GM18861 (cell line): ENCODE results near the gene CMIP.
"Not testable (repeated sequence)": the region's sequence is repeated elsewhere in the genome, so short reads cannot be mapped to it uniquely, and the experiment has no call there.

Experiments used
- ATAC-seq: cut with Tn5 transposase; IDR thresholded peaks from one replicate; pipeline ENCODE4 v1.9.1; 2021; ENCODE audit not compliant: unreplicated experiment

The CMIP gene

DNA sequence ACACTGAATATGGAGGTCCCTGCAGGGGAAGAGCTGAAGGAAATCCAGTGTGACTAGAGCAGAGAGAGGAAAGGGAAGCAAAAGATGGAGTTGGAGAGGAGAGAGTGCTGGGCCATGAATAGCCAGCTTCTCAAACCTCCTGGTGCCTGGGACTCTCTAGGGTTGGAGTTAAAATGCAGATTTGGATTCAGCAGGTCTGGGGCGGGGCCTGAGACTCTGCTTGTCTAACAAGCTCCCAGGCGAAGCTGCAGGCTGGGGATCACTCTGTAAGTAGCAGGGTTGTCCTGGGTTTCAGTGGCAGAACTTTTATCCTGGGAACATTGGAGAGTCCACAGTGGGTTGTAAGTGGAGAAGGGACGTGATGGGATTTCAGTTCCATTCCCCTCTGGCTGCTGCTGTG, 231.1 kb downstream of the CMIP start:
- ATAC-seq, result no peak

DNA sequence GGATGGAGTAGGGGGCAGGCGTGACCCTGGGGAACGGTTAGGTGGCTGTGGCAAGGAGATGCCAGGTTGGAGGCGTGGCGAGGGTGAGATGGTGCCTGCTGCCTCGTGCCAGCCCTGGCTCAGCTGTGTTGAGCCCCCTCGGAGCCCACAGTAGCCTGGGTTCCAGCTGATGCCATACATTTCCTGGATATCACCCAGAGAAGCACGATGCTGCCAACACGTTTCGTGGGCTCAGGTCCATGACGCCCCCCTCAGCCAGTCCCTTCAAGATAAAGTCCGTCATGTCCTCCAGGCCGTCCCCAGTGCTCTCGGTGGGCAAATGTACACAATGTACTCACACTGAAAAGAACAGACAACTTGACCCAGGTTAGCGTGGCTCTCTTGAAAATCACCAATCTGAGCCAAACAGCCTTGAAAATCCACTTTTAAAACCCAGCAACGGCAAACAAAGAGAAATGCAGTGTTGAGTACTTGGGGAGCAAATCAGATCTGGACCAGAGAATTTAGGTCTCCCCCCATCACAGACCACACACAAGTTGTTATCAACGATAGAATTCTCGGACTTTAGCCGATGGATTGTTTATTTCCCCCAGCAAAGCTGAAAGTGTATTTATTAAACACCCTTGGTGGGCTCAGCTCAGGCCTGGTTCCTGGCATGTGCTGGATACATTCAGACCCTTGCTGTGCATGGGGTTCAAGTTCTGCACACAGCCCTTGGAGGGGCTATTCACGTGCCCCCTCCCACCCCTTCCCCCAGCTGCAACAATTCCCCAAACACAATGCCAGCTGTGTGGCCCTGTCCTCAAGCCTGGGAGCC, 231.7 kb downstream of the CMIP start:
- no peak for ATAC-seq

DNA sequence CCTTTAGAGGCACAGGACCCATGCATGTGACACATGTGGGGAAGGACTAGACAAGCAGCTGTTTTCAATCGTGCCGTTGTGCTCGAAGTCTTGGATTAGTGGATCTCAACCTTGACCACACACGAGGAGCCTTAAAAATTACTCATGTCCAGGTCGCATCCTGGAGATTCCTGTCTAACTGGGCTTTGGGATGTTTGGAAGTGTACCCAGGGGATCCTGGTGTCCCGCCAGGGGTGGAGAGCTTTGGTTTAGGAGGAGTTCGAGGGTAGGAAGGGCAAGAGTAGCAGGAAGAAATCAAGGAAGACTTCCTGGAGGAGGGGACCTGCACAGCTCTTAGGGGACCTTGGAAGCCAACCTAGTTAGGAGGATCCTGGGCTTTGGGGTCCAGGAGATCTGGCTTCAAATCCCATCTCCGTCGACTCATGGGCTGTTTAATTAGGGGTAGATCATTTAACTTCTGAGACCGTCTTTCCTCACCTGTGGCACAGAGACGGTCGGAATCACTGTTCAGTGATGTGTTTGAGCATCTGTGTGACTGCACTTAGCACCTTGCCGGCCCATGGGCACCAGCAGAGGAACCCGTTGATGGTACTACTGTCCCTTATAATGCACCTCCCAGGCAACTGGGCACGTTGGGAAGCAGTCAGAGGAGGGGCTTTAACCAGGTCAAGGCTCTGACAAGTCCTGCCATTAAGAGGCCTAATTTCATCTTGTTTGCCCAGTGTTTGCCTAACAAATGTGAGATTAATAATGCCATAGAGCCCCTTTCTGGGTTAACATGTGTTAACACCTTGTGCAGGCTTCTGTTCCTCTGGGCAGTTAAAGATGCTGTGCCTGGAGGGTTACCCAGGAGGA, 232.5 kb downstream of the CMIP start:
- ATAC-seq, result no peak

DNA sequence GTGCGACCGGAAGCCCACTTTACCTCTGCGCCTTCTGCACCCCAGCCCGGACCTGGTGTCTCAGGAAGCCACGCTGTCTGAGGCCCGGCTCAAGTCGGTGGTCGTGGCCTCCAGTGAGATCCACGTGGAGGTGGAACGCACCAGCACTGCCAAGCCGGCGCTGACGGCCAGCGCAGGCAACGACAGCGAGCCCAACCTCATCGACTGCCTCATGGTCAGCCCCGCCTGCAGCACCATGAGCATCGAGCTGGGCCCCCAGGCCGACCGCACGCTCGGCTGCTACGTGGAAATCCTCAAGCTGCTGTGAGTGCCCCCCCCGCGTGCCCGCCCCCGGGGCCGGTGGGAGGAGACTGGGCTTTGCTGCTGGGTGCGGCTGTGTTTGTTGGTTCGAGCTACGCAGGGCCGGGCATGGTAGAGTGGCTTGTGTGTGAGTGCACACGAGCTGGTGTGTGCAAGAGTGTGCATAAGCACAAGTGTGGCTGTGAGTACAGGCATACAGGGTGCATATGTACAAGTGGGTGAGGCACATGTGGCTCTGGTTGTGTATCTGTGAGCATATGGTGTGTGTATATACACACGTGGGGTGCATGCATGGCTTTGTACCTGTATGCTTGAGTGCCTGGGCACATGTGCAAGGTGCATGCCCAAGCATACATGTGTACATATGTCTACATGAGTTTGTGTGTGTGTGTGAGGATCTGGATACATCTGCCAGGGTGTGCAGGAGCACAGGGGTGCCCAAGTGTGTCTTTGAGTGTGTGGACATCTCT, 233.9 kb downstream of the CMIP start:
- no peak for ATAC-seq

DNA sequence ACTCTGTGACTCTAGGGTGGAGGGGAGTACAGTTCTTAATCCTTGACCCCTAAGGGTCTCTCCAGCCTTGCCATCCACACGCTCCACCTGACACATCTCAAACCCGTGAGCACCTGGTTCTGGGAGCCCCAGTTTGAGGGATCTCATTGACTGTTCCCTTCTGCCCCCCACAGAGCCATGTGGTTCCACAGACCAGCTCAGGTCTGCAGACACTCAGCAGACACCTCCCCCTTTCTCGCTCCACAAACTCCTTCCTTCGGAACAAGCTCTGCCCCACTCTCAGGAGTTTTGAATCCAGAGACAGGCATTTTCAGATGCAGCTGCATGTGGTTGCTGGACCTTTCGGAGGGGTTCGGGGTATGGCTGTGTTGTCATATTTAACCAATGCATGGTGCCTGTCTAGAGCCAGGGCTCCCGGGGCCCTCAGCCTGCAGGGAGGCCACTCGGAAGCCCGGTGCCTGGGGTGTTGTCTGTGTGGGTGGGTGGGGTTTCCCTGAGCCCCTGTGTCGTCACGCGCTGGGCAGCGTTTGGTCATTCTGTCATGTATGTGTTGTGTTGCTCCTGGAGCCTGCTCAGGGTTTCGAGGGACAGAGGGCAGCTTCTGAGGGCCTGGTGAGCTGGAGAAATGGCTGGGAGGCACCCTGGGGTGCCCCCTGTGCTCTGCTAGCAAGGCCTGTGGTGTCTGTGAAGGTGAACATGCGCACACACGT, 235.3 kb downstream of the CMIP start:
- no peak for ATAC-seq

DNA sequence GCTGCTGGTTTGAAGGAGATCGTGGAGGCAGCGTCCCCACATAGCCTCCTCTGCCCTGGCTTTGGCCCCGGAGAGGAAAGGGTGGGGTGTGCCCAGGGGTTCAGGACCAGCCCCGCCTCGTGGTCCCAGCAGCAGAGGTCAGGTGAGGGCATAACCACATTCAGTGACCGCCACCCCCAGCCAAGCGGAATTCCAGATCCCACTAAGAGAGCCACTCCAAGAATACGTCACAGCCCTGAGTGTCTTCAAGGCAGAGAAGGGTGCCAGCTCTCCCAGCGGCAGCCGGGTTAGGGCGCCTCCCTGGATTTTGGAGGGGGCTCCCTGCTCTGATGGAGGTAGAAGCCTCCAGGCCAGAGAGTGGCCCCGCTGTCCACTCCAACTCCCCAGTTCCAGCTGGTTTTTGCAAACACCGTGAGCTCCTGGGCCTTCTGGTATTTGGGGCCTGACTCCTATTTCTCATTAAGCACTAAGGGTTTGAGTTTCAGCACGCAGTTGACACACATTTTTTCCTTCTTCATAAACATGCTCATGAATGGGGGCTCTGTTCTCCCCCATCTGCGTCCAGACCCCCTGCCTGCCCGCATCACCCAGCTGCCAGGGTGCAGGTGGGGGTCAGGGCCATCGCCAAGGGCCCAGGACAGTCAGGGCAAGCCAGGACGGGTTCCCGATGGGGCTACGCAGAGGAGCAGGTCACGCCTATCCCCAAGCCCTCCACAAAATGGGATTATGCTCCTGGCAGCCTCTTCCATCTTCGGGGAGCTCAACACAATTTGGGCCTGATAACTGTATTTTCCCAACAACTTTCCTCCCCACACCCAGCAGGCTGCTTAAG, 236.1 kb downstream of the CMIP start:
- ATAC-seq, result no peak

DNA sequence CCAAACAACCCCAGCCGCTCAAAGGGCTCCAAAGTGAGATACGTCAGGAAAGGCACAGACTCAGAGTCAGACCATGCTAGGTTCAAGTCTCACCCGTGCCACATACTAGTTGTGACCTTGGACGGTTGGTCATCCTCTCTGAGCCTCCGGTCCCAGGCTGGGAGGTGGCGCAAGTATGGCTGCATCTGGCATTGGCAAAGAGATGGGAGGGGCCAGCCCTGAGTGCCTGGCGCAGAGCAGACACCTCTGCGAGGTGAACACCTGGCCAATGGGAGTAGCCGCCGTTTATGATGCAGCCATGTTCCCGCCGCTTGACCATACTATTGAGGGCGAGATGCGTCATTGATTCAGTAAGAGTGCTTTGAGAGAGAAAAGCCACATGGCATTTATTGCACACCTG, 236.7 kb downstream of the CMIP start:
- ATAC-seq, result no peak

DNA sequence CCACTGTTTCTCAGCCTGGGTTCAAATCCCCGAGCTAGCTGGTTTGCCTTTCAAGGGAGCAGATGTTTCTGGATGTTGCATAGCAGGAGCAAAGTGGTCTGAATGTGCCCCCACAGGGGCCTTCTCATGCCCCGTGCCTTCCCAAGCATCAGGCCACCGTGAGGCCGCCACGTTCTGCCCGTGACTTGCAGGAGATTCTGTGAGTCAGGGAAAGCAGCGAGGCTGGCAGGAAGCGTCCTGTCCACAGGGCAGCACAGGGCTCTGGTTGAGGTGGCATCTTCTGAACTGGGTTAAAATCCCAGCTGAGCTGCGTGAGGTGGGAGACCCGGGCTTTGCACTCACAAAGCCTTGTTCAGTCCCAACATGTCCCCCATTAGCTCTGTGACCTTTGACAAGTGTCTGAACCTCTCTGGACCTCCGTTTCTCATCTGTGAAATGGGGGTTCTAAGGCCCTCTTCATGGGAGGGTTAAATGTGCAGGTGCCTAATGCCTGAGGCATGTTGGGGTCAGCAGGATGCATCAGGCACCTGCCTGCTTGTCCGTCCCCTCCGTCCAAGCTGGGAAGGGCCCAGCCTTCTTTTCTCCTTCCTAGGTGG, 239.7 kb downstream of the CMIP start:
- no peak for ATAC-seq

DNA sequence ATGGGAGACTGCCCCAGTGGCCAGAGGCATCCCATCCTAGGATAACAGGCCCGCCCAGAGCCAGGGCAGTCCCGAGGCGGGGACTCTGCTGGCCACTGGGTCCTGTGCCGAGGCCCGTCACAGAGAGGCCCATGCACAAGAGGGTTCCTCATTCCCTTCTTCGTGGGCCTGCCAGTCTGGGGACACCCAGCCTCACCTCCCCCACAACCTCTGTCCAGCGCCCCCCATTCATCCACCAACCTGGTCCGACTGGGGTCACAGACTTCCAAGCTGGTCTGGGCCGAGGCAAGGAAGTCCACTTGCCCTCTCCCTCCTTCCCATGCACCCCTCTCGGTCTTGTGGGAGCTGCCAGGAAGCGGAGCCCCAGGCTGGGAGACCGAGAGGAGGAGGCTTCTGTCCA, 240.3 kb downstream of the CMIP start:
- ATAC-seq, result no peak

DNA sequence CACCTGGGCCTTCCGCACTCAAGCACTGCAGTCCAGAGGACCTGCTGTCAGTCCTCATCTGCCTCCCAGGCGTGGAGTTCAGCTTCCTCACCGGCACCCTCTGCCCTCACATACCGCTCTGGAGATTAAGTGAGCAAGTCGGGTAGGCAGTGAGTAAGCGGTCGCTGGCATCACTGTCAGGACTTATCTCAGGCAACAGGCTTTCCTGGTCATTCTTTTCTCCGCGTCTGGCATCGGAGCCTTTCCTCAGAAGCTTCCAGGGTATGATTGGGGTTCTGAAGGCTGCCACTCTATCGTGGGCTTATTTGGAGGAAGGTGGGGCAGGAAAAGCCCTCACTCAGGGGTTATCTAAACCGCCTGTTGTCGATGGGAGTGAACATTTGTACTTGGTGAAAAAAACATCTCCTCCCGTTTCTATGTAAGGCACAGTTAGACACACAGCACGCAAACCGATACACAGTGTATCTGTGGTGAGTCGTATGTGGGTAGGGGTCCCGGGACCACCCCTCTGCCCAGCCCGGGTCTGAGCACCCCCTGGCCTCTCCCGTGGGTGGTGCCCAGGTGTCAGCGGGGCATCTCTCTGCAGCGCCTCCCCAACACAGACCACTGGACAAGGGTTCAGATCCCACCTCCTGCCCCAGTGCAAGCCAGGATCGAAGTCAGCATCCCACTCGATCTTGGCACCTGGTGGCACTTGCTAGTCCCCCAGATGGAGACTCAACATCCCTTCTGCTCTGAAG, 242.0 kb downstream of the CMIP start:
- ATAC-seq, result no peak

DNA sequence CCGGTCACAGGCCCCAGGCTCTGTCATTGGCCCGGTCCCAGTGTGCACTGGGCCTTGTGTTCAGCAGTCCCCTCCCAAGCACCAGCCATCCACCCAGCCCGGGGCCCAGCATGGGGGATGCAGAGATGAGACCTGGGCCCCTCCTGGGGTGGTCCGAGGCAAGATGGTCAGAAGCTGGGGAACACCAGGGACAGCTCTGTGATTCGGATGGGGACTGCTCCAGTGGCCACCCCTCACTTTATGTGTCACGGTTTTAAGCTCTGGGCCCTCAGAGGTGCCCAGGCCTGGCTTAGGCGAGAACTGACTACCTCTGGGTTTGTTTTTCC, 242.5 kb downstream of the CMIP start:
- no peak for ATAC-seq

DNA sequence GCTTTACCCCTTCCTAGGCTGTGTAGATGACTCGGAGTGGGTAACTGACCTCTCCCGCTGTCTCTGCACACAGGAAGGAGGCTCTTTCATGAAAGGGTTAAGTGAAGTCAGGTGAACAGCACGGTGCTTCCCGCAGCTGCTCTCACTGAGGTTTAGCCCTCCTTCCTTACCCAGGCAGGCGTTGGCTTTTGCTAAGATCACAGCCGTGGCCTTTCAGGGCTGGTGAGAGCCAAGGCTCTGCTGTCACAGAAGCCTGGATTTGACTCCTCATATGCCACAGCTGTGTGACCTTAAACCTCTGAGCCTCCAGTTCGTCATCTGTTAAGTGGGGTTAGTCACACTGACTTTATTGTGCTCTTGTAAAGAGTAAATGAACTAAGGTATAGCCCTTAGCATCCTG, 243.6 kb downstream of the CMIP start:
- ATAC-seq, result no peak

DNA sequence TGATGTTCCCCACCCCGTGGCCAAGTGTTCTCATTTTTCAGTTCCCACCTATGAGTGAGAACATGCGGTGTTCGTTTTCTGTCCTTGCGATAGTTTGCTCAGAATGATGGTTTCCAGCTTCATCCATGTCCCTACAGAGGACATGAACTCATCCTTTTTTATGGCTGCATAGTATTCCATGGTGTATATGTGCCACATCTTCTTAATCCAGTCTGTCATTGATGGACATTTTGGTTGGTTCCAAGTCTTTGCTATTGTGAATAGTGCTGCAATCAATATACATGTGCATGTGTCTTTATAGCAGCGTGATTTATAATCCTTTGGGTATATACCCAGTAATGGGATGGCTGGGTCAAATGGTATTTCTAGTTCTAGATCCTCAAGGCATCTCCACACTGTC, 244.2 kb downstream of the CMIP start:
- ATAC-seq, result not testable (repeated sequence)

DNA sequence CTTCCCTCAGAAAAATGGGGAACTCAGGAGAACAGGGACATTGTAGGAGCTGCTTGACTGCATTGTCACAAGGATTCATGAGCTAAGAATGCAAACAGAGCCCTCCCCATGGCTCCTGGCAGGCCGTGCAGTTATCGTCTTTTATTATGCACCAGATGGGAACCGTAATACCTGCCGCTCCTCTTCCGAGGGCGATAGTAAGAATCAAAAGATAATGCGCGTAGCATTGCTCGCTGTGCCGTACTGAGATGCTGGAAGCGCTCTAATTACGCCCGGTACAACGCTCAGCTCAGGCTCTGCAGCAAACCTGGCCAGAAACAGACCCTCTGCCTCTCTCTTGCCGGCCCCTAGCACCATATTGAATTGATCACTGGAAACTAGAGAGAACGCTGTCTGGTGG, 247.4 kb downstream of the CMIP start:
- no peak for ATAC-seq

DNA sequence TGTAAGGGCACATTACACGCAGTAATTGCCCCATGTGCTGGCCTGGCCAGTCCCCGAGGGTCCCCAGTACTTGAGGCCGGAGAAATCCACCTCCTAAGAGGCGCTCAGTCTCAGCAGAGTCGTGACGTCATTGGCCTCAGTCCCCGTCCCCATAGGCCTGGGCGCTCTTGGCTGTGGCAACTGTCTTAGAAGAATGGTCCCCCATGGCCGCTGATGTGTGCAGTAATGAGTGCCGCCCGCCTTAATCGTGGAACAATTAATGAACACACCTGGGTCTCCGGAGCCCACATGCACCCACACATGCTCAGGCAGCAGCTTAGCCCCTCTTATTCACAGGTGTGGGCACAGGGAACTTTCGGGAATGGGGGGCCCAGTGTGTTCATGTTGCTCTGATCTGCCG, 248.0 kb downstream of the CMIP start:
- no peak for ATAC-seq

DNA sequence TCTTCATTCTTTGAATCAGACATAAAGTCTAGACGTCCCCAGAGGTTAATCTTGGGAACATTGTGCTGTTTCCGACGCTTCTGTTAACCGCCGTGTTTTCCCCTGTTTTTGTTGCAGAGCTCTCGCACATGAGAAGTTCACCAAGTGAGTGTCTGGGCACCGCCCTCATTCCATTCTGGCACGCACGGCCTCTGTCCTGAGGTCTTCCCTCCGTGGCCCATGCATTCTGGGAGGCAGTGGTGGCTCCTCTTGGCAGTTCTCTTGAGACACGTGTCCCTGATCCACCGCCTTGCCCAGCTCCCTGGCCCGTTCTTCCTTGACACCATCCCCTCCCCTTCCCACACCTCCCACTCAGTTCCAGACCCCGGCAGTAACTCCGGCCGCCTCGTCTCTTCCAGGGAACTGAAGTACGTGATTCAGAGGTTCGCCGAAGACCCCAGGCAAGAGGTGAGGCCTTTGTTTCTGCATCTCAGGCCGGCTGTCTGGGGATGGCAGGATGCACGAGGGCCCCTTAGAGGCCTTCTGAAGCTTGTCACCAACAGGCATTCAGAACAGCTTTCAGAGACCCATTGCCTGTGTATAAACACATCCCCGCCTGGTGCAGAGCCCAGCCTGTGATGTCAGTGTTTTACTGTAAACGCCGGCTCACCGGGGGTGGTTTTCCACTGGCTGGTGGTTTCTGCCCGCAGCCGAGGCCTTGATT, 248.6 kb downstream of the CMIP start:
- no peak for ATAC-seq

DNA sequence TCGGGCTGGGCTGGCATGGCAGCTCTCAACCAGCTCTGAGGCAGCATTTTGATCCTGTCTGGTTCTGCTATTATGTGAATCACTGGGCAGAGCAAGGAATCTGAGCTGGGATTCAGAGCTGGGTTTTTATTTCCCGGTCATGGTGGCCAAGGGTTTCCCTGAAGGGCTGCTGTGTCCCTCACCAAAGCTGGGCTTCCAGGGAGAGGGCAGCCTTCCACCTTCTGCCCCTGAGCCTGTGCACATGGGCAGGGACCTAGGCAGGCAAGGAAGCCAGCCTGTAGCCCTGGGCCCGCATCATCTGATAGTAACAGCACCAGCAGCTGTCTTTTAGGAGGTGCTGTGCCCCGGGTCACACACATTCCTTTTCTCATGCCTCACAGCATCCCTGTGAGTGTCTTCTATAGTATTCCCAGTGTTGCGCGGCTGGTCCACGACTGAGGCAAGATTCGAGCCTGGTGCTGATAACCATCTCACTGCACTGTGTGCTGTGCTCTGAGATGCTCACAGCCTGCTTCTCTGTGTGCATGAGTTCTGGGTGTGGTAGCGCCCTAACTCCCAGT, 249.2 kb downstream of the CMIP start:
- no peak for ATAC-seq
